Sigmoid colon (tissue), 7 donors: ENCODE data around the gene EML6. TPM values are rescaled to one million over a fixed set of nuclear protein-coding genes. Genes with fewer than 3 reads are reported as not detected.

Experiments used
- DNase-seq: peaks from one replicate; pipeline ENCODE4 v3.0.0-alpha.2; 2019
- H3K27ac ChIP-seq, 4 donors: fragments of 200-600 bp; sonication (generic); one replicate each; pipeline ENCODE4 v1.5.1; 2016 to 2019; ENCODE audit warnings: mild to moderate bottlenecking in 1 of 4
- H3K27me3 ChIP-seq, 3 donors: fragments of 200-600 bp; sonication (generic); one replicate each; pipeline ENCODE4 v1.5.1; 2019; ENCODE audit warnings: mild to moderate bottlenecking in 1 of 3
- H3K36me3 ChIP-seq, 4 donors: fragments of 200-600 bp; sonication (generic); one replicate each; pipeline ENCODE4 v1.5.1; 2016 to 2019
- H3K4me1 ChIP-seq, 4 donors: fragments of 200-600 bp; sonication (generic); one replicate each; pipeline ENCODE4 v1.5.1; 2017 to 2019
- H3K4me3 ChIP-seq, 4 donors: fragments of 200-600 bp; sonication (generic); one replicate each; pipeline ENCODE4 v1.5.1; 2017 to 2019; ENCODE audit warnings: mild to moderate bottlenecking in 2 of 4, moderate library complexity in 1 of 4
- H3K9me3 ChIP-seq, 4 donors: fragments of 200-600 bp in 3 of 4; sonication (generic) in 3 of 4; one replicate each; pipeline versions ENCODE4 v1.5.1 to v1.6.1; 2013 to 2019
- EP300 ChIP-seq, 4 donors: sonication (generic); formaldehyde crosslinking; IDR thresholded peaks; one replicate each; pipeline ENCODE4 v1.6.1; 2017; ENCODE audit warnings: antibody characterized with exemption in 4 of 4
- POLR2A ChIP-seq, 2 donors: fragments of 450-650 bp; IDR thresholded peaks; one replicate each; pipeline ENCODE4 v1.6.1; 2016; ENCODE audit warnings: antibody characterized with exemption in 2 of 2, mild to moderate bottlenecking in 2 of 2, moderate library complexity in 2 of 2
- POLR2AphosphoS5 ChIP-seq, 4 donors: sonication (generic); formaldehyde crosslinking; IDR thresholded peaks; one replicate each; pipeline ENCODE4 v1.6.1; 2017; ENCODE audit warnings: antibody characterized with exemption in 4 of 4
- WGBS, 2 donors: extraction: QIAGEN DNeasy Blood & Tissue Kit; methylation state at CpG; one replicate each; pipeline ENCODE4 v1.1.7; 2013; 5-methylcytosine and 5-hydroxymethylcytosine counted together
- intact Hi-C: fragments of 100-400 bp; cut with DNase I; formaldehyde crosslinking; loops from one replicate; pipeline ENCODE4 v1.15.1; 2023
- polyA plus RNA-seq, 3 donors: library from polyadenylated mRNA; stranded (reverse); fragments of 200-250 nt; gene quantifications; one replicate each; pipeline ENCODE4 v1.2.3, GENCODE V29; 2013
- total RNA-seq, 4 donors: library from RNA; depleted of rRNA; stranded (reverse); fragments of >200 nt; gene quantifications; one replicate each; pipeline ENCODE4 v1.1.0, GENCODE V29; 2016
- TF ChIP-seq, protein P1 (sequence below), 4 experiments: fragments of 450-650 bp in 3 of 4; fragments of 200-600 bp in 1 of 4; IDR thresholded peaks; one replicate each; pipeline ENCODE4 v1.5.1; 2016 to 2019; ENCODE audit warnings: antibody characterized with exemption in 4 of 4, mild to moderate bottlenecking in 3 of 4, moderate library complexity in 2 of 4
- donor health status: healthy with polysubstance abuse.
- donor health status: Bipolar disorder and iron deficiency.
- donor health status: healthy.

Gene EML6
- total and polyA plus RNA-seq, 7 donors = 0.46 to 2.2 (median 1.2) TPM

DNA sequence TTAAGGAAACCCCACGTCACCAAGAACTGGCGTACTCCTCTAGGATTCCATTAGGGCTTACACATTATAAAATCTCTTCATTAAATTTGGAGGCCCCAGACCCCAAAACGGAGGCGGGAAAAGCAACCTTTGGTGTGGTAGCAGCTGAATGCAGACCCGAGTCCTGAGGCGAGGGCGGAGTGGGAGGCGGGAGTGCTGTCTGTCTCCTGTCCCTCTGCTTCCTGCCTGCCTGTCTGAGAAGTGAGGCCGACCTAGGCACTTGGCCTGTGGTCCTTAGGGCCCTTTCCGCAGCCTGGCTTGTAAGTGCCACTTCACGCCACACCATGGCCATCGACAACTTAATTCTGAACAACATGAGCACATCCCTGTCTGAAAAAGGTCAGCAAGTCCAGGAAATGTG lies 224.7 kb downstream of the EML6 start:
- no peaks in the 10 kb centered on the region for H3K27me3 ChIP-seq
- H3K27ac ChIP-seq = no peak overlapping the region
- DNase-seq = no peak
- TF ChIP-seq EP300 (IDR thresholded peaks at IDR 0.05) (no peak), POLR2A (IDR thresholded peaks at IDR 0.05) (no peak), POLR2AphosphoS5 (IDR thresholded peaks at IDR 0.05) (no peak)
- TF ChIP-seq, protein P1, sequence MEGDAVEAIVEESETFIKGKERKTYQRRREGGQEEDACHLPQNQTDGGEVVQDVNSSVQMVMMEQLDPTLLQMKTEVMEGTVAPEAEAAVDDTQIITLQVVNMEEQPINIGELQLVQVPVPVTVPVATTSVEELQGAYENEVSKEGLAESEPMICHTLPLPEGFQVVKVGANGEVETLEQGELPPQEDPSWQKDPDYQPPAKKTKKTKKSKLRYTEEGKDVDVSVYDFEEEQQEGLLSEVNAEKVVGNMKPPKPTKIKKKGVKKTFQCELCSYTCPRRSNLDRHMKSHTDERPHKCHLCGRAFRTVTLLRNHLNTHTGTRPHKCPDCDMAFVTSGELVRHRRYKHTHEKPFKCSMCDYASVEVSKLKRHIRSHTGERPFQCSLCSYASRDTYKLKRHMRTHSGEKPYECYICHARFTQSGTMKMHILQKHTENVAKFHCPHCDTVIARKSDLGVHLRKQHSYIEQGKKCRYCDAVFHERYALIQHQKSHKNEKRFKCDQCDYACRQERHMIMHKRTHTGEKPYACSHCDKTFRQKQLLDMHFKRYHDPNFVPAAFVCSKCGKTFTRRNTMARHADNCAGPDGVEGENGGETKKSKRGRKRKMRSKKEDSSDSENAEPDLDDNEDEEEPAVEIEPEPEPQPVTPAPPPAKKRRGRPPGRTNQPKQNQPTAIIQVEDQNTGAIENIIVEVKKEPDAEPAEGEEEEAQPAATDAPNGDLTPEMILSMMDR (IDR thresholded peaks at IDR 0.05) = no peak
- H3K4me1 ChIP-seq = peaks cover 0 to 9% (median 0%) of the 10 kb centered on the region in 4 donors
- 85 to 88% methylated on average over 12 of the region's 12 CpGs for WGBS, 2 donors
- no peaks in the 10 kb centered on the region for H3K9me3 ChIP-seq
- no peak overlapping the region for H3K4me3 ChIP-seq
- no peaks in the 10 kb centered on the region for H3K36me3 ChIP-seq
- intact Hi-C loops = no loop called here

DNA sequence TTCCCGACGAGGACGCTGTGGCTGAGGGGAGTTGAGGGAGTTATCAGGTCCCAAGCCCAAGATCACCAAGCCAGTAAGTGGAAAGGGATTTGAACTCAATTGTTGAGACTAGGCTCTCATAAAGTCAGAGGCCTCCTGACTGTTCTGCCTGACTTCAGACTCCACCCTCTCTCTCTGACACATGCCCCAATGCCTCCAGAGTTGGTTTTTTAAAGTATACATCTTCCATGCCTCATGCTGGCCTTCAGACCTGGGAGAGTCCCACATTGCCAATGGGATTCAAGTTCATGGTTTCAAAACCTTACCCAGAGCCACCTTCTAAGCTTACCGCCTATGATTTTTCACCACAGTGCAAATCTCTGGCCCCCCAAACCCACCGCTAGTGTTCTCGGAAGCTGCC lies 226.0 kb downstream of the EML6 start:
- no peak for DNase-seq
- TF ChIP-seq POLR2AphosphoS5 (IDR thresholded peaks at IDR 0.05) (no peak), POLR2A (IDR thresholded peaks at IDR 0.05) (no peak), EP300 (IDR thresholded peaks at IDR 0.05) (no peak)
- TF ChIP-seq, protein P1 (IDR thresholded peaks at IDR 0.05) = no peak
- intact Hi-C loops = no loop called here
- Histone ChIP-seq H3K4me1 (peaks cover 0 to 9% (median 0%) of the 10 kb centered on the region in 4 donors), H3K27ac (no peak overlapping the region), H3K36me3 (no peaks in the 10 kb centered on the region), H3K27me3 (no peaks in the 10 kb centered on the region), H3K9me3 (no peaks in the 10 kb centered on the region), H3K4me3 (no peak overlapping the region)
- WGBS, 2 donors = 96 to 98% methylated on average over 6 of the region's 6 CpGs

DNA sequence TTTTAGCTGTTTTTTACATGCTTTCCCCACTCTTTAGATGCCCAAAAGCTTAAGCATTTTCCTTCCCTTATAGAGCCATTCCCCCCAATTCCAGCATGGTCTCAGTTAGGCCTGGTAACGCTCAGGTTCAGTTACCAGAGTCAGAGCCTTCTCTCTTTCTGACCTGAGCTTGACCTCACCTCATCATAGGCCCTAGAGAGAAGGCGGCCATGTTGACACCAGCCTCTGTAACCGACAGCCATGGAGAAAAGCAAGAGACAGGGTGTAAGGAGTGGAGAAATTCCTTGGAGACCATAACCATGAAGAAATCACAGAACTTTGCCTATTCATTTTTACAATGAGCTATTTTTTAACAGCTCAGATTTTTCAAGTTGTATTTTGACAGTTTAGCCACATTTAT lies 227.3 kb downstream of the EML6 start:
- DNase-seq = no peak
- Histone ChIP-seq H3K4me1 (peaks cover 0 to 7% (median 0%) of the 10 kb centered on the region in 4 donors), H3K27ac (no peak overlapping the region), H3K36me3 (no peaks in the 10 kb centered on the region), H3K9me3 (no peaks in the 10 kb centered on the region), H3K27me3 (no peaks in the 10 kb centered on the region), H3K4me3 (no peak overlapping the region)
- 94% methylated on average over 3 of the region's 3 CpGs for WGBS, 2 donors
- intact Hi-C loops = no loop called here
- TF ChIP-seq, protein P1 (IDR thresholded peaks at IDR 0.05) = no peak
- TF ChIP-seq EP300 (IDR thresholded peaks at IDR 0.05) = no peak
- no peak for TF ChIP-seq POLR2AphosphoS5 (IDR thresholded peaks at IDR 0.05)
- no peak for TF ChIP-seq POLR2A (IDR thresholded peaks at IDR 0.05)

DNA sequence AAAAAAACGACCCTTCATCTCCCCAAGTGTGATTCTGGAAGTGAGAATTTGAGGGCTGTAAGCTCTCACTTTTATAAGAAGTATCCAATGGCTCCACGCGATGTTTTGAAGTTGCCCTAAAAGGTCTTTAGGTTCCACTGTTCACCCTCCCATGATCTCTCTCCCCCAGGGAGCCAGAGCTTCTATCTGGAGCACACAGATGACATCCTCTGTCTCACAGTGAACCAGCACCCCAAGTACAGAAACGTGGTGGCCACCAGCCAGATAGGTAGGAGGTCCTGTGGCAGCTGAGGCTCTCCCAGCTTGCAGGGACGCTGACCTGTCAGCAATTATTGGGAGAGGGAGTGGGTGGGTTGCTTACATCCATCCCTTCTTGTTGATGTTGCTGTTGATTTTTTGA lies 229.0 kb downstream of the EML6 start:
- peaks cover 0 to 9% (median 2%) of the 10 kb centered on the region in 4 donors for H3K4me1 ChIP-seq
- intact Hi-C loops = no loop called here
- no peaks in the 10 kb centered on the region for H3K9me3 ChIP-seq
- 78 to 84% methylated on average over 5 of the region's 5 CpGs for WGBS, 2 donors
- no peak overlapping the region for H3K4me3 ChIP-seq
- TF ChIP-seq, protein P1 (IDR thresholded peaks at IDR 0.05) = no peak
- TF ChIP-seq POLR2AphosphoS5 (IDR thresholded peaks at IDR 0.05) = no peak
- TF ChIP-seq EP300 (IDR thresholded peaks at IDR 0.05) = no peak
- no peak for TF ChIP-seq POLR2A (IDR thresholded peaks at IDR 0.05)
- no peak for DNase-seq
- no peaks in the 10 kb centered on the region for H3K27me3 ChIP-seq
- no peak overlapping the region for H3K27ac ChIP-seq
- no peaks in the 10 kb centered on the region for H3K36me3 ChIP-seq

DNA sequence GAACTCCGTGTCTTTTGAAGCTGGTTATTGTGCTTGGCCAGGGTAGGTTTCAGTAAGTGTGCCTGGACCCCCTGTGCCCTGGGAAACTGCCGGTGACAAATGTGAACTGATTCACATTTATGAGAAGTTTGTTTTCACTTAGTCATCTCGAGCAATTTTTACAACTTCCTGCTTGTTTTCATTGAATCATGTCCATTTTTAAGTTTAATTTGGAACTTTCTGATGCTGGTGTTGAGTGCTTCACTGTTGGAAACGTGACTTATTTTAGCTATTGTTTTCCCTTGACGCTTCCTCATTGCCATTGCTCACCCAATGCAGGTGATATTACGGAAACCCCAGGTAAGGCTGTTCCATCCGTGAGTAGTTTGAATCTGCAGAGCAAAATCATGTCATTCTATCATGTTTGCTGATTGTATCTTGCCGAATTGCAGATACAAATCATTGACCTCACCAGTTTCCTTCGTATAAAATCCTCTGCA lies 229.6 kb downstream of the EML6 start:
- DNase-seq = no peak
- Histone ChIP-seq H3K4me1 (peaks cover 0 to 9% (median 2%) of the 10 kb centered on the region in 4 donors), H3K27me3 (no peaks in the 10 kb centered on the region), H3K27ac (no peak overlapping the region), H3K36me3 (no peaks in the 10 kb centered on the region), H3K9me3 (no peaks in the 10 kb centered on the region), H3K4me3 (no peak overlapping the region)
- TF ChIP-seq EP300 (IDR thresholded peaks at IDR 0.05) (no peak), POLR2A (IDR thresholded peaks at IDR 0.05) (no peak), POLR2AphosphoS5 (IDR thresholded peaks at IDR 0.05) (no peak)
- TF ChIP-seq, protein P1 (IDR thresholded peaks at IDR 0.05) = no peak
- intact Hi-C loops = no loop called here
- 22 to 53% methylated on average over 9 of the region's 9 CpGs for WGBS, 2 donors
